Panc1 (cell line): ENCODE measurements around the gene PDE1A. TPM values are rescaled to one million over a fixed set of nuclear protein-coding genes. Genes with fewer than 3 reads are reported as not detected.

Experiments
- ATAC-seq: fragments of 200-7000 bp; cut with Tn5 transposase; 2 replicates; pipeline ENCODE4 v1.9.1; 2020; ENCODE audit warnings: mild to moderate bottlenecking, moderate library complexity
- BruUV-seq: library from RNA; stranded (reverse); fragments of 400-500 nt; replicated peaks from 2 replicates; lab custom pipeline; 2021; lab: Mats Ljungman, UMichigan
- CTCF ChIA-PET: fragments of 300-600 bp; sonication (Branson Sonifier 250); formaldehyde crosslinking; loops from one replicate; lab custom pipeline; 2022; ENCODE audit warnings: antibody characterized with exemption; lab: Charles Lee
- POLR2A ChIA-PET: fragments of 300-600 bp; sonication (Branson Sonifier 250); formaldehyde crosslinking; loops from one replicate; lab custom pipeline; 2022; ENCODE audit warnings: antibody characterized with exemption; lab: Charles Lee
- DNase-seq: peaks from one replicate; pipeline ENCODE4 v3.0.0-alpha.2; 2010; ENCODE audit warnings: low read depth, low spot score
- H3K27ac ChIP-seq: 2 replicates; pipeline ENCODE4 v1.5.1; 2011; ENCODE audit warnings: mild to moderate bottlenecking, low read length, inconsistent platforms
- H3K27me3 ChIP-seq: fragments of 200-500 bp; sonication (Bioruptor generic); 2 replicates; pipeline ENCODE4 v1.6.0; 2014; ENCODE audit warnings: low read length, inconsistent platforms; ENCODE audit not compliant: control insufficient read depth, insufficient read depth
- H3K36me3 ChIP-seq: fragments of 200-500 bp; sonication (Bioruptor generic); 2 replicates; pipeline ENCODE4 v1.5.1; 2014; ENCODE audit warnings: inconsistent platforms, mild to moderate bottlenecking, low read length, moderate library complexity; ENCODE audit not compliant: control insufficient read depth, insufficient read depth
- H3K4me1 ChIP-seq: 2 replicates; pipeline ENCODE4 v1.5.1; 2011; ENCODE audit warnings: inconsistent platforms, mild to moderate bottlenecking, low read length, moderate library complexity; ENCODE audit not compliant: control insufficient read depth, insufficient read depth
- H3K4me3 ChIP-seq, 2 experiments: 2 replicates each; pipeline ENCODE4 v1.5.1; 2011 to 2012; ENCODE audit warnings: low read depth in 2 of 2, low read length in 2 of 2, mild to moderate bottlenecking in 2 of 2, inconsistent platforms in 1 of 2, moderate library complexity in 1 of 2
- H3K9me3 ChIP-seq: fragments of 200-500 bp; sonication (Bioruptor generic); 2 replicates; pipeline ENCODE4 v1.5.1; 2014; ENCODE audit warnings: low read depth, mild to moderate bottlenecking, inconsistent platforms, low read length, moderate library complexity; ENCODE audit not compliant: control insufficient read depth, insufficient read depth
- CTCF ChIP-seq: fragments of 450-650 bp; IDR thresholded peaks from 2 replicates; pipeline ENCODE4 v1.5.1; 2017; ENCODE audit warnings: mild to moderate bottlenecking
- POLR2AphosphoS5 ChIP-seq: IDR thresholded peaks from 2 replicates; pipeline ENCODE4 v1.6.1; 2012; ENCODE audit warnings: mild to moderate bottlenecking, low read depth, low read length, moderate library complexity
- REST ChIP-seq, 2 experiments: IDR thresholded peaks; 2 replicates each; pipeline ENCODE4 v1.6.1; 2011 to 2012; ENCODE audit warnings: low read depth in 2 of 2, control low read depth in 1 of 2, low read length in 1 of 2, mild to moderate bottlenecking in 1 of 2, moderate library complexity in 1 of 2; ENCODE audit not compliant: insufficient read depth in 1 of 2
- SIN3A ChIP-seq: IDR thresholded peaks from 2 replicates; pipeline ENCODE4 v1.6.1; 2012; ENCODE audit warnings: low read depth, mild to moderate bottlenecking, low read length, moderate library complexity, borderline replicate concordance; ENCODE audit not compliant: insufficient read depth
- TCF7L2 ChIP-seq: IDR thresholded peaks from 2 replicates; pipeline ENCODE4 v1.6.1; 2011; ENCODE audit warnings: mild to moderate bottlenecking, low read depth, low read length, inconsistent platforms
- in situ Hi-C: cut with HindIII; loops from 2 replicates; pipeline ENCODE4 v1.10.0; 2016; ENCODE audit warnings: low sequenced_read_pairs, low pct_unique_long_range_greater_than_20kb
- intact Hi-C: fragments of 100-400 bp; cut with micrococcal nuclease; formaldehyde crosslinking; loops from one replicate; pipeline ENCODE4 v1.10.0; 2022; ENCODE audit not compliant: unreplicated experiment
- total RNA-seq: library from RNA; stranded (reverse); gene quantifications from one replicate; pipeline ENCODE4 v1.2.1, GENCODE V29; 2021; ENCODE audit not compliant: unreplicated experiment

The PDE1A gene
- total RNA-seq, 1 experiment from 2014 or later: 0.08 TPM

GRCh38 chr2:182248898-182249297, 177.9 kb downstream of the PDE1A start:
- no peak overlapping the region for H3K27ac ChIP-seq
- POLR2A ChIA-PET: no interaction called here
- ATAC-seq (no peak), DNase-seq (no peak)
- CTCF ChIA-PET: no interaction called here
- H3K4me1 ChIP-seq: no peaks in the 10 kb centered on the region
- no peaks in the 10 kb centered on the region for H3K27me3 ChIP-seq
- in situ Hi-C loops: no loop called here
- H3K4me3 ChIP-seq: no peak overlapping the region
- intact Hi-C loops: no loop called here
- no TSS peak for BruUV-seq
- no peaks in the 10 kb centered on the region for H3K9me3 ChIP-seq
- no peaks in the 10 kb centered on the region for H3K36me3 ChIP-seq
- no peak for TF ChIP-seq CTCF
- no peak for TF ChIP-seq TCF7L2

- ATAC-seq (no peak), DNase-seq (no peak)
- TF ChIP-seq TCF7L2: no peak
- no peak for TF ChIP-seq SIN3A
- no peak for TF ChIP-seq REST (IDR thresholded peaks at IDR 0.05; ENCODE audit: insufficient read depth in 1 of 2, low read depth in 2 of 2, low read length in 1 of 2)
- no peak for TF ChIP-seq CTCF
- TF ChIP-seq POLR2AphosphoS5: no peak
- POLR2A ChIA-PET: no interaction called here
- Histone ChIP-seq H3K4me3 (no peak overlapping the region), H3K9me3 (no peaks in the 10 kb centered on the region), H3K27me3 (no peaks in the 10 kb centered on the region), H3K4me1 (no peaks in the 10 kb centered on the region), H3K27ac (no peak overlapping the region), H3K36me3 (no peaks in the 10 kb centered on the region)
- in situ Hi-C loops: no loop called here
- CTCF ChIA-PET: interaction anchor here (0.7 kb wide), 1 partner anchor 14 kb away, joined by 3 read pairs; no protein-coding TSS in a partner anchor
- no TSS peak for BruUV-seq
- intact Hi-C loops: no loop called here
These were observed 178.5 kb downstream of the PDE1A start for GRCh38 chr2:182248362-182248761.
